ENCODE data around the gene PITX2. TPM values are rescaled to one million over a fixed set of nuclear protein-coding genes. Genes with fewer than 3 reads are reported as not detected.

The PITX2 gene
- total and polyA plus RNA-seq, 2 experiments from 2014 or later, result 0.52 to 0.99 TPM

DNA sequence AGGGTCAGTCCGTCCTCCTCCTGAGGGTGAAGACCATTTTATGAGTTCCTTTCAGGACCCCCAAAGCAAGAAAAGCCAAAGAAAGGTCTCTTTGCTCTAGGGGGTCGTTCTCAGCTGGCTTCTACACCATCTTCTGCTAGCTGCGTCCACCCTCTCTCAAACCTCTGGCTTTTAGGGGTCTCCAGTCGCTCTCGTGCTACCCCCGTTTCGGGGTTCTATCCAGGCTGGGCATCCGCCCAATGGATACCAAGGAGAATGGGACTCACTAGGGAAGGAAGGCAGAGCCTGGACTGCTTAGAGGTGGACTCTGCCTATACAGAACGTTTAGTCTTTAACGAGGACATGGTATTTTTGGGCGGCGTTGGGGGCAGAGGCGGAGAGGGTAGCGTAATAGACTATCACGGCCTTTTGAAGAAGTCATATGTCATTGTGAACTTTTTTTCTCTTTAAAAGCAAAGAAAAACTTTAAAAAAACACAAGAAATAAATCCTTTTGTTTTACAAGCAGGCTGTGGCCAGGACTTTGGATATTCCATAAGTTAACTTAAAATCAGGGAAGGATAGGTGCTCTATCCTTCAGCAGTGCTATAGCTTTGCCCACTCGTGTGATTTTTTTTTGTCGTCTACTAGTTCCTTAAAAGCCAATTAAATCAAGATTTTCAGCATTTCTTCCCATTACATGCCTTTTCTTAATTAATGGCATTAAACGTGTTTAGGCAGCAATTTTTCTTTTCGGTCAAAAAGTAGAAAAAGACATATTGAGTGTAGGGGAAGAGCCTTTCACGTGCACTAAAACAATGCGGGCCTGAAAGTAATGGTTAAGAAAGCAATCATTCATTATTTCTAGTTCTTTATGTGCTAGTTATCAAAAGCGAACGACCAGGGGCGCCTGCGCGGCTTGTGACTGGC, 7.2 kb upstream of the PITX2 start:
- peaks cover 100% of the 10 kb centered on the region for H3K27me3 Mint-ChIP-seq (ENCODE audit: insufficient read depth, low read depth, poor library complexity)
- H3K36me3 ChIP-seq (ENCODE audit: insufficient read depth), result no peaks in the 10 kb centered on the region
- H4K20me1 ChIP-seq (replicated peaks; ENCODE audit: insufficient read depth), result peaks cover 25% of the 10 kb centered on the region; the same call in 1 of the 2 replicates
- H3K4me1 ChIP-seq (ENCODE audit: insufficient read depth), result peaks cover 76% of the 10 kb centered on the region
- peak overlapping the region; percentile 83 for H3K4me3 ChIP-seq
- peaks cover 66% of the 10 kb centered on the region for H3K4me1 Mint-ChIP-seq
- H3K27ac Mint-ChIP-seq, result no peak overlapping the region
- ATAC-seq, result no peak
- H3K4me3 Mint-ChIP-seq, result peak overlapping the region; percentile 82
- H3F3A ChIP-seq (replicated peaks; ENCODE audit: low read depth), result peaks cover 30% of the 10 kb centered on the region
- peak overlapping the region; percentile 61; the same call in 1 of the 2 replicates for H2AFZ ChIP-seq
- peaks cover 99% of the 10 kb centered on the region for H3K27me3 ChIP-seq (ENCODE audit: insufficient read depth)
- no peaks in the 10 kb centered on the region for H3K36me3 Mint-ChIP-seq (ENCODE audit: low read depth)
- H3K9me3 Mint-ChIP-seq, result no peaks in the 10 kb centered on the region; the same call in none of the 3 replicates
- H3K4me2 ChIP-seq, result peak overlapping the region; percentile 73
- TF ChIP-seq, protein P1, sequence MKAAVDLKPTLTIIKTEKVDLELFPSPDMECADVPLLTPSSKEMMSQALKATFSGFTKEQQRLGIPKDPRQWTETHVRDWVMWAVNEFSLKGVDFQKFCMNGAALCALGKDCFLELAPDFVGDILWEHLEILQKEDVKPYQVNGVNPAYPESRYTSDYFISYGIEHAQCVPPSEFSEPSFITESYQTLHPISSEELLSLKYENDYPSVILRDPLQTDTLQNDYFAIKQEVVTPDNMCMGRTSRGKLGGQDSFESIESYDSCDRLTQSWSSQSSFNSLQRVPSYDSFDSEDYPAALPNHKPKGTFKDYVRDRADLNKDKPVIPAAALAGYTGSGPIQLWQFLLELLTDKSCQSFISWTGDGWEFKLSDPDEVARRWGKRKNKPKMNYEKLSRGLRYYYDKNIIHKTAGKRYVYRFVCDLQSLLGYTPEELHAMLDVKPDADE (IDR thresholded peaks at IDR 0.05), result no peak
- no peak for TF ChIP-seq NANOG (IDR thresholded peaks at IDR 0.05; ENCODE audit: borderline replicate concordance)
- H3K79me2 ChIP-seq (replicated peaks; ENCODE audit: insufficient read depth), result no peaks in the 10 kb centered on the region
- H3K9me2 ChIP-seq (ENCODE audit: insufficient read depth), result no peaks in the 10 kb centered on the region
- H3K27ac ChIP-seq (ENCODE audit: low read depth), result no peak overlapping the region
- peak; percentile 21 for DNase-seq (ENCODE audit: low spot score)

DNA sequence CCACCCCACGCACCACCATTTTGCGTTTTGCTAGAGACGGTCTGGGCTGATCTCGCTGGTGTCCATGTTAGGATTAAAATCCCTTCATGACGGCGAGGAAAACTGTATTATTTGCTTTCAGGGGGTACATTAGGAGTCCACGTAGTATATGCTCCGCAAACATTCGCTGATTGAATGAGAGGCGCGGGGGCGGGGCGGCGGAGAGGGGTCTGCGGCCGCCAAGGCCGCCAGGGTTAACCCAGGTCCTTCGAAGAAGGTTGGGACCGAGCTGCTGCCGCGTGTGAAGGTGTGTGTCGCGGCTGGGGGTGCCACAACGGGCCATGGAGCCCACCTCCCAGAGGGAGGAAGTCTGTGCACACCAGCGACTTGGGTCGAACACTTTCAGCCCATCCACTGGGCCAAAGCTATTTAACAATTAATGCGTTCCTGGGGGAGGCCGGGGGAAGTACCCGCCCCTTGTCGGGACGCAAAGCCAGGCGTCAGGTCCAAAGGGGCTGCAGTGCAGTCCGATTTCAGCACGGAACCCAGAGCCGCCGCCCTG, 6.4 kb upstream of the PITX2 start:
- H3K27ac Mint-ChIP-seq, result no peak overlapping the region
- Histone ChIP-seq H4K20me1 (replicated peaks; ENCODE audit: insufficient read depth) (peaks cover 20% of the 10 kb centered on the region; the same call in 1 of the 2 replicates), H3K27me3 (ENCODE audit: insufficient read depth) (peaks cover 99% of the 10 kb centered on the region), H3K79me2 (replicated peaks; ENCODE audit: insufficient read depth) (no peaks in the 10 kb centered on the region), H3K4me2 (peak overlapping the region; percentile 73), H3F3A (replicated peaks; ENCODE audit: low read depth) (peaks cover 25% of the 10 kb centered on the region), H3K27ac (ENCODE audit: low read depth) (no peak overlapping the region), H3K9me2 (ENCODE audit: insufficient read depth) (no peaks in the 10 kb centered on the region), H3K36me3 (ENCODE audit: insufficient read depth) (no peaks in the 10 kb centered on the region), H3K4me3 (peak overlapping the region; percentile 65), H2AFZ (peak overlapping the region; percentile 61; the same call in 1 of the 2 replicates), H3K4me1 (ENCODE audit: insufficient read depth) (peaks cover 75% of the 10 kb centered on the region)
- H3K4me1 Mint-ChIP-seq, result peaks cover 60% of the 10 kb centered on the region
- ATAC-seq (no peak; the same call in 2 of the 3 replicates), DNase-seq (ENCODE audit: low spot score) (peak; percentile 61)
- H3K27me3 Mint-ChIP-seq (ENCODE audit: insufficient read depth, low read depth, poor library complexity), result peaks cover 100% of the 10 kb centered on the region
- no peak for TF ChIP-seq ZNF114 (CRISPR knock-in tag; IDR thresholded peaks at IDR 0.05)
- TF ChIP-seq, protein P2, sequence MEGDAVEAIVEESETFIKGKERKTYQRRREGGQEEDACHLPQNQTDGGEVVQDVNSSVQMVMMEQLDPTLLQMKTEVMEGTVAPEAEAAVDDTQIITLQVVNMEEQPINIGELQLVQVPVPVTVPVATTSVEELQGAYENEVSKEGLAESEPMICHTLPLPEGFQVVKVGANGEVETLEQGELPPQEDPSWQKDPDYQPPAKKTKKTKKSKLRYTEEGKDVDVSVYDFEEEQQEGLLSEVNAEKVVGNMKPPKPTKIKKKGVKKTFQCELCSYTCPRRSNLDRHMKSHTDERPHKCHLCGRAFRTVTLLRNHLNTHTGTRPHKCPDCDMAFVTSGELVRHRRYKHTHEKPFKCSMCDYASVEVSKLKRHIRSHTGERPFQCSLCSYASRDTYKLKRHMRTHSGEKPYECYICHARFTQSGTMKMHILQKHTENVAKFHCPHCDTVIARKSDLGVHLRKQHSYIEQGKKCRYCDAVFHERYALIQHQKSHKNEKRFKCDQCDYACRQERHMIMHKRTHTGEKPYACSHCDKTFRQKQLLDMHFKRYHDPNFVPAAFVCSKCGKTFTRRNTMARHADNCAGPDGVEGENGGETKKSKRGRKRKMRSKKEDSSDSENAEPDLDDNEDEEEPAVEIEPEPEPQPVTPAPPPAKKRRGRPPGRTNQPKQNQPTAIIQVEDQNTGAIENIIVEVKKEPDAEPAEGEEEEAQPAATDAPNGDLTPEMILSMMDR (conservative IDR thresholded peaks at IDR 0.05; ENCODE audit: low read depth in 2 of 2), result no peak
- no peak for TF ChIP-seq EZH2phosphoT487 (IDR thresholded peaks at IDR 0.05; ENCODE audit: unreplicated experiment)
- no peak for TF ChIP-seq NANOG (IDR thresholded peaks at IDR 0.05; ENCODE audit: borderline replicate concordance)
- no peak for TF ChIP-seq ZNF462 (CRISPR knock-in tag; IDR thresholded peaks at IDR 0.05)
- no peak for TF ChIP-seq ZNF331 (CRISPR knock-in tag; IDR thresholded peaks at IDR 0.05; ENCODE audit: low read depth)
- no peak for TF ChIP-seq JUNB (IDR thresholded peaks at IDR 0.05; ENCODE audit: unreplicated experiment)
- no peak for TF ChIP-seq STAT1 (IDR thresholded peaks at IDR 0.05; ENCODE audit: unreplicated experiment)
- H3K36me3 Mint-ChIP-seq (ENCODE audit: low read depth), result no peaks in the 10 kb centered on the region
- no peaks in the 10 kb centered on the region; the same call in 1 of the 3 replicates for H3K9me3 Mint-ChIP-seq
- peak overlapping the region; percentile 67 for H3K4me3 Mint-ChIP-seq
